ENCODE data around the gene IL1RAPL2. TPM values are rescaled to one million over a fixed set of nuclear protein-coding genes. Genes with fewer than 3 reads are reported as not detected.

Gene IL1RAPL2
- total and polyA plus RNA-seq, 2 donors (not counting 1 experiment from before 2014, with no cell fraction given): not detected

DNA sequence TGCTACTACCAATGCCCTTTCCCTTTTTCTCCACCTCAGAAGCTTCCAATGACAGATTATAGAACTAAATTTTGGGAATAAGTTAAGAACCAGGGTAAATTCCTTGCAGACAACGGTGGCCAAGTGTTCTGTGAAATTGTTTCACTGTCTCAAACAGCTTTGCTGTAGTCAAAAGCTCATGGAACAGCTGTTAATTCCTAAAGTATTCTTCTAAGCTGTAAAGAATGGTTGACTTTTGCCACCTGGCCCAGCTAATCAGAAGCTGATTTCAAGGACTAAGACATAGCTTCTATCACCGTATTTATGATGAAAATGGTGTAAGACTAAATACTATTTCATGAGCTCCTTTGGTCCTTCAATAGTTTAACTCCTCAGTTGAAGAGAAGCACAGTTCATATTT is 297.5 kb downstream of the IL1RAPL2 start:
- Histone ChIP-seq H3K9me3 (ENCODE audit: control extremely low read depth in 1 of 3, control insufficient read depth in 2 of 3, insufficient read depth in 1 of 3, low read length in 2 of 3) (no peaks in the 10 kb centered on the region), H2AFZ (ENCODE audit: insufficient read depth, low read depth, low read length, poor library complexity, severe bottlenecking) (no peak overlapping the region), H3K4me2 (replicated peaks; ENCODE audit: low read depth, low read length, poor library complexity, severe bottlenecking) (no peak overlapping the region), H3K36me3 (replicated peaks in 1 of 2; ENCODE audit: control extremely low read depth in 1 of 2, control insufficient read depth in 1 of 2, extremely low read depth in 1 of 2, insufficient read depth in 2 of 2, low read length in 1 of 2) (no peaks in the 10 kb centered on the region), H3K27ac (ENCODE audit: low read length in 2 of 2) (no peak overlapping the region), H3K4me1 (ENCODE audit: control insufficient read depth in 2 of 2, insufficient read depth in 2 of 2, low read length in 2 of 2) (no peaks in the 10 kb centered on the region), H4K20me1 (ENCODE audit: control insufficient read depth, insufficient read depth, low read length, poor library complexity, severe bottlenecking) (no peaks in the 10 kb centered on the region), H3K27me3 (replicated peaks in 1 of 4; ENCODE audit: control extremely low read depth in 1 of 4, control insufficient read depth in 3 of 4, insufficient read depth in 4 of 4, low read length in 3 of 4) (no peaks in the 10 kb centered on the region), H3K4me3 (ENCODE audit: control extremely low read depth in 1 of 5, extremely low read depth in 1 of 5, insufficient read depth in 1 of 5, low read depth in 2 of 5, low read length in 4 of 5) (no peak overlapping the region), H3K9ac (ENCODE audit: low read length) (no peak overlapping the region), H3K79me2 (ENCODE audit: control insufficient read depth, insufficient read depth, low read length) (no peaks in the 10 kb centered on the region)
- POLR2A ChIA-PET: no interaction called here
- DNase-seq (no peak), ATAC-seq (ENCODE audit: low read depth) (no peak)
- no CpG with 5 or more reads among the region's 2 CpGs for WGBS (ENCODE audit: insufficient coverage)
- H3K9me3 Mint-ChIP-seq (ENCODE audit: insufficient read depth): no peaks in the 10 kb centered on the region
- intact Hi-C loops (cut with micrococcal nuclease): no loop called here
- H3K27ac Mint-ChIP-seq: no peak overlapping the region
- H3K4me3 Mint-ChIP-seq: no peak overlapping the region
- no peaks in the 10 kb centered on the region for H3K27me3 Mint-ChIP-seq
- CTCF ChIA-PET: no interaction called here
- H3K4me1 Mint-ChIP-seq: no peaks in the 10 kb centered on the region
- TF ChIP-seq, protein P1, sequence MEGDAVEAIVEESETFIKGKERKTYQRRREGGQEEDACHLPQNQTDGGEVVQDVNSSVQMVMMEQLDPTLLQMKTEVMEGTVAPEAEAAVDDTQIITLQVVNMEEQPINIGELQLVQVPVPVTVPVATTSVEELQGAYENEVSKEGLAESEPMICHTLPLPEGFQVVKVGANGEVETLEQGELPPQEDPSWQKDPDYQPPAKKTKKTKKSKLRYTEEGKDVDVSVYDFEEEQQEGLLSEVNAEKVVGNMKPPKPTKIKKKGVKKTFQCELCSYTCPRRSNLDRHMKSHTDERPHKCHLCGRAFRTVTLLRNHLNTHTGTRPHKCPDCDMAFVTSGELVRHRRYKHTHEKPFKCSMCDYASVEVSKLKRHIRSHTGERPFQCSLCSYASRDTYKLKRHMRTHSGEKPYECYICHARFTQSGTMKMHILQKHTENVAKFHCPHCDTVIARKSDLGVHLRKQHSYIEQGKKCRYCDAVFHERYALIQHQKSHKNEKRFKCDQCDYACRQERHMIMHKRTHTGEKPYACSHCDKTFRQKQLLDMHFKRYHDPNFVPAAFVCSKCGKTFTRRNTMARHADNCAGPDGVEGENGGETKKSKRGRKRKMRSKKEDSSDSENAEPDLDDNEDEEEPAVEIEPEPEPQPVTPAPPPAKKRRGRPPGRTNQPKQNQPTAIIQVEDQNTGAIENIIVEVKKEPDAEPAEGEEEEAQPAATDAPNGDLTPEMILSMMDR (IDR thresholded peaks at IDR 0.05): no peak
- TF ChIP-seq EZH2 (IDR thresholded peaks at IDR 0.05; ENCODE audit: borderline replicate concordance, insufficient read depth, low read depth, low read length, poor library complexity, severe bottlenecking): no peak

DNA sequence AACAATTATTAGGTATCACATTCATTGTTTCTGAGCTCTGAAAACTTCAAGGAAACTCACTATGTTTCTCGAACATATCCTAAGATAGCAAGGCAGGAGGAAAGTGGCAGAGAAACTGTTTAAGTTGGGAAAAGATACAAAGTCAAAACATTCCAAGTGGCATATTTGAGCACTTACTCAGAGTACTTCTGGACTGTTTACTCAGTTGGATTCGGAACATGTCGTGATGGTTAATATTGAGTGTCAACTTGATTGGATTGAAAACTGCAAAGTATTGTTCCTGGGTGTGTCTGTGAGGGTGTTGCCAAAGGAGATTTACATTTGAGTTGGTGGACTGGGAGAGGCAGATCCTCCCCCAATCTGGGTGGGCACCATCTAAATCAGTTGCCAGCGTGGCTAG is 298.3 kb downstream of the IL1RAPL2 start:
- H3K4me1 ChIP-seq (ENCODE audit: control insufficient read depth in 2 of 2, insufficient read depth in 2 of 2, low read length in 2 of 2): no peaks in the 10 kb centered on the region
- Mint-ChIP-seq H3K4me3 (no peak overlapping the region), H3K27me3 (no peaks in the 10 kb centered on the region), H3K27ac (no peak overlapping the region), H3K9me3 (ENCODE audit: insufficient read depth) (no peaks in the 10 kb centered on the region), H3K4me1 (no peaks in the 10 kb centered on the region)
- H3K9ac ChIP-seq (ENCODE audit: low read length): no peak overlapping the region
- CTCF ChIA-PET: no interaction called here
- intact Hi-C loops (cut with micrococcal nuclease): no loop called here
- no peak overlapping the region for H3K4me2 ChIP-seq (replicated peaks; ENCODE audit: low read depth, low read length, poor library complexity, severe bottlenecking)
- H3K27ac ChIP-seq (ENCODE audit: low read length in 2 of 2): no peak overlapping the region
- WGBS (ENCODE audit: insufficient coverage): no CpG with 5 or more reads among the region's 4 CpGs
- H4K20me1 ChIP-seq (ENCODE audit: control insufficient read depth, insufficient read depth, low read length, poor library complexity, severe bottlenecking): no peaks in the 10 kb centered on the region
- no peak overlapping the region for H3K4me3 ChIP-seq (ENCODE audit: control extremely low read depth in 1 of 5, extremely low read depth in 1 of 5, insufficient read depth in 1 of 5, low read depth in 2 of 5, low read length in 4 of 5)
- H3K27me3 ChIP-seq (replicated peaks in 1 of 4; ENCODE audit: control extremely low read depth in 1 of 4, control insufficient read depth in 3 of 4, insufficient read depth in 4 of 4, low read length in 3 of 4): no peaks in the 10 kb centered on the region
- H3K9me3 ChIP-seq (ENCODE audit: control extremely low read depth in 1 of 3, control insufficient read depth in 2 of 3, insufficient read depth in 1 of 3, low read length in 2 of 3): no peaks in the 10 kb centered on the region
- POLR2A ChIA-PET: no interaction called here
- TF ChIP-seq, protein P1 (IDR thresholded peaks at IDR 0.05): no peak
- TF ChIP-seq EZH2 (IDR thresholded peaks at IDR 0.05; ENCODE audit: borderline replicate concordance, insufficient read depth, low read depth, low read length, poor library complexity, severe bottlenecking): no peak
- DNase-seq (no peak), ATAC-seq (ENCODE audit: low read depth) (no peak)
- H3K36me3 ChIP-seq (replicated peaks in 1 of 2; ENCODE audit: control extremely low read depth in 1 of 2, control insufficient read depth in 1 of 2, extremely low read depth in 1 of 2, insufficient read depth in 2 of 2, low read length in 1 of 2): no peaks in the 10 kb centered on the region
- H3K79me2 ChIP-seq (ENCODE audit: control insufficient read depth, insufficient read depth, low read length): no peaks in the 10 kb centered on the region
- H2AFZ ChIP-seq (ENCODE audit: insufficient read depth, low read depth, low read length, poor library complexity, severe bottlenecking): no peak overlapping the region

Data from B cell (primary cell).